GM12864 (cell line): ENCODE data around the gene ABCC4.
"Not testable (repeated sequence)": the region's sequence is repeated elsewhere in the genome, so short reads cannot be mapped to it uniquely, and the experiment has no call there.

ENCODE experiments used
- DNase-seq: peaks from one replicate; pipeline ENCODE4 v3.0.0-alpha.2; 2011; ENCODE audit warnings: low read depth
- H3K4me3 ChIP-seq: 2 replicates; pipeline ENCODE4 v1.5.1; 2011; ENCODE audit warnings: mild to moderate bottlenecking, low read depth, low read length, control low read depth
- TF ChIP-seq, protein P1 (sequence below): IDR thresholded peaks from 2 replicates; pipeline ENCODE4 v1.5.1; 2011; ENCODE audit warnings: low read depth, mild to moderate bottlenecking, moderate library complexity, low read length, control low read depth, inconsistent platforms; ENCODE audit errors: missing control alignments

Gene ABCC4

DNA sequence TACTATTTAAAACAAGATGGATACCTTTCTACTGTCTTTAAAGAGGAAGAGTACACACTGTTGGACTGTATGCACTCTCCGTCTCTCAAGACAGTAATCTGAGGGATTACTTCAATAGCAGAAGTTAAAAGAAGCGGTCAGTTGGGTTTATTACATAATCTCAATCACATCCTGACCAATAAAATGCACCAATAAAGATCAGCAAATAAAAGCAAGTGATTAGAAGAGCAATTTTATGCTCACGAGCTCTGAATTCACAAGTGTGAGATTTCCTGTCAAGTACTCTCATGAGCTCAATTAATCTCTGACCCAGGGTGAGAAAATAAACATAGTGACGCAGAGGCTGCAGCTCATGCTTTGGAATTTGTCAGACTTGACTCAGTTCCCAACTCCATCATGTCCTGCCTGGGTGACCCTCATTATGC is 12.2 kb downstream of the ABCC4 start:
- TF ChIP-seq, protein P1, sequence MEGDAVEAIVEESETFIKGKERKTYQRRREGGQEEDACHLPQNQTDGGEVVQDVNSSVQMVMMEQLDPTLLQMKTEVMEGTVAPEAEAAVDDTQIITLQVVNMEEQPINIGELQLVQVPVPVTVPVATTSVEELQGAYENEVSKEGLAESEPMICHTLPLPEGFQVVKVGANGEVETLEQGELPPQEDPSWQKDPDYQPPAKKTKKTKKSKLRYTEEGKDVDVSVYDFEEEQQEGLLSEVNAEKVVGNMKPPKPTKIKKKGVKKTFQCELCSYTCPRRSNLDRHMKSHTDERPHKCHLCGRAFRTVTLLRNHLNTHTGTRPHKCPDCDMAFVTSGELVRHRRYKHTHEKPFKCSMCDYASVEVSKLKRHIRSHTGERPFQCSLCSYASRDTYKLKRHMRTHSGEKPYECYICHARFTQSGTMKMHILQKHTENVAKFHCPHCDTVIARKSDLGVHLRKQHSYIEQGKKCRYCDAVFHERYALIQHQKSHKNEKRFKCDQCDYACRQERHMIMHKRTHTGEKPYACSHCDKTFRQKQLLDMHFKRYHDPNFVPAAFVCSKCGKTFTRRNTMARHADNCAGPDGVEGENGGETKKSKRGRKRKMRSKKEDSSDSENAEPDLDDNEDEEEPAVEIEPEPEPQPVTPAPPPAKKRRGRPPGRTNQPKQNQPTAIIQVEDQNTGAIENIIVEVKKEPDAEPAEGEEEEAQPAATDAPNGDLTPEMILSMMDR, result no peak
- no peak for DNase-seq
- no peak overlapping the region for H3K4me3 ChIP-seq

DNA sequence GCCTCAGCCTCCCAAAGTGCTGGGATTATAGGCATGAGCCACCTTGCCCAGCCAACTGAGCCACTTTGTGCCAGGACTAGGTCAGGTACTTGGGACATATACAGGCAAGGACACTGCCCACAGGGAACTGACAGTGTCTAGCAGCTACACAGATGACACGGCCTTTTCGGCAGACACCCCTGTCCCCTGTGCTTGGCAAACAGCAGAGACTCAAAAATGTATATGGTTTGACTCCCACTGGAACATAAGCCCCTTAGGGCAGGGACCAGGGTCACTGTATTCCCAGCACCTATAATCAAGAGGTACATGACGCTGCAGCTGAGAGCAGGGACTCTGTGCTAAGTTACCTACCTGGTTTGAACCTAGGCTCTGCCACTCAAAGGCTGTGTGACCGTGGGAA is 16.8 kb downstream of the ABCC4 start:
- TF ChIP-seq, protein P1, result no peak
- no peak for DNase-seq
- no peak overlapping the region for H3K4me3 ChIP-seq

DNA sequence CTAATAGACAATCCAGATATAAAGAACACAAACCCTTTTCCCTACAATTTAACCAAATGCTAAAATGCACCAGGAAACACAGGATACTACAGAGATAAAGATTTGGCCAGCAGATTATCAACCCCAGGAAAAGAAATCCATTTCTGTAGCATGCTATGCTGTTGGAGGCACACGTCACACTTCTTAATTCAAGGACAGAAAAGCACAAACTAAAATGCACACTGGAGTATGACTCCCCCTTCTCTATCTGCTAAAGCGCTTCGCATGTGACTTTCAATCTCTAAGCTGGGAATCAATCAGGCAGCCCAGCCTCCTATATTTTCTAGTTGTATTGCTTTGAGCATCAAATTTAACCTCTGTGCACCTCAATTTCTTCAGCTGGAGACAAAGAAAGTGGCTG is 22.2 kb downstream of the ABCC4 start:
- TF ChIP-seq, protein P1, result no peak
- no peak for DNase-seq

DNA sequence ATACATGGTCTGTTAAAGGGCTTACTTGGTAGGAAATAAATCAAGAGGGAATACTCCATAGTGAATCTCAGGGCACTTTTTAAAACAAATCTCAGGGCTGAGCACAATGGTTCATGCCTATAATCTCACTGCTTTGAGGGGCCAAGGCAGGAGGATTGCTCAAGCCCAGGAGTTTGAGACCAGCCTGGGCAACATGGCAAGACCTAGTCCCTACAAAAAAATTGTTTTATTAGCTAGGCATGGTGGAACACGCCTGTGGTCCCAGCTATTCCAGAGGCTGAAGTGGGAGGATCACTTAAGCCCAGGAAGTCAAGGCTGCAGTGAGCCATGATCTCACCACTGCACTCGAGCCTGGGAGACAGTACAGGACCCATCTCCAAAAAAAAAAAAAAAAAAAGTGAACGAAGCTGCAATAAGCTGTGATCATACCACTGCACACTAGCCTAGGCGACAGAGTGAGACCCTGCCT is 25.2 kb downstream of the ABCC4 start:
- H3K4me3 ChIP-seq, result no peak overlapping the region
- no peak for DNase-seq
- TF ChIP-seq, protein P1, result no peak

More for the DNA sequence above, 22.2 kb downstream of the ABCC4 start:
- H3K4me3 ChIP-seq, result no peak overlapping the region

DNA sequence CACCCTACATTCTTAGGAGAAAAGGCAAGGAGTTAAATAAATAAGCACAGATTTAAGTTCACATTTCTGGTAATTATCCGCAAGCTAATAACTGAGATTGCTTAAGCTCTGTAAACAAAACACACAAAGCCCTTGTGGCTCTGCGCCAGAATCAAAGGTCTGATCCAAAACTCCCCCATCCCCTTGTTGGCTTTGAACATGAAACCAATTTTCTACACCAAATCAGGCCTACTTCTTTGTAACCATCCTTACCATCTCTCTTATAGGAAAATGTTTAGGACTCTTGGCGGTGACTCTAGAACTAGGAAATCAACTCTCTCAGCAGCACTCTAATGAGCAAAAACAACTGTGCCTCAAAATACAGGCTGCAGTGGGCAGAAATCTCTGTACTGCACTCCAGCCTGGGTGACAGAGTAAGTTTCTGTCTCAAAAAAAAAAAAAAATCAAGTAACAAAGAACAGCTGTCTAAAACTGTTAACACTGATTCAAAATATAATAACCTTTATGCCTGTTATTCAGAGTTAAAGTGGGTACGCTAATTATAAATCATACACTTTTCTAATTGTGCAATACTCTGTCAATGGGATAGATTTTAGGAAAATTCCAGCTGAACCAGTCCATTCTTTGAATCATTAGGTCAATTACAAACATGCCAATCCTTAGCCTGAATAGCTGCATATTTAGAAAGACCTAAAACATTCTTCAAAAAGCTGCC is 25.8 kb downstream of the ABCC4 start:
- H3K4me3 ChIP-seq, result no peak overlapping the region
- TF ChIP-seq, protein P1, result no peak
- no peak for DNase-seq

DNA sequence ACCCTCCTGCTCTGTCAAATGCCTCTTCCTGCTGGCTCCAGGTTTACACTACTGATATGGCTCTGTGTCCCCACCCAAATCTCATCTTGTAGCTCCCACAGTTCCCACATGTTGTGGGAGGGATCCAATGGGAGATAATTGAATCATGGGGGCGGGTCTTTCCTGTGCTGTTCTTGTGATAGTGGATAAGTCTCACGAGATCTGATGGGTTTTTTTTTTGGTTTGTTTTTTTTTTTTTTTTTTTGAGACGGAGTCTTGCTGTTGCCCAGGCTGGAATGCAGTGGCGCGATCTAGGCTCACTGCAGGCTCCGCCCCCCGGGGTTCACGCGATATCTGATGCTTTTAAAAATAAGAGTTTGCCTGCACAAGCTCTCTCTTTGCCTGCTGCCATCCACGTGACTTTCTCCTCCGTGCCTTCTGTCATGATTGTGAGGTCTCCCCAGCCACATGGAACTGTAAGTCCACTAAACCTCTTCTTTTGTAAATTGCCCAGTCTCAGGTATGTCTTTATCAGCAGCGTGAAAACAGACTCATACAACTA is 27.6 kb downstream of the ABCC4 start:
- not testable (repeated sequence) for H3K4me3 ChIP-seq, DNase-seq

DNA sequence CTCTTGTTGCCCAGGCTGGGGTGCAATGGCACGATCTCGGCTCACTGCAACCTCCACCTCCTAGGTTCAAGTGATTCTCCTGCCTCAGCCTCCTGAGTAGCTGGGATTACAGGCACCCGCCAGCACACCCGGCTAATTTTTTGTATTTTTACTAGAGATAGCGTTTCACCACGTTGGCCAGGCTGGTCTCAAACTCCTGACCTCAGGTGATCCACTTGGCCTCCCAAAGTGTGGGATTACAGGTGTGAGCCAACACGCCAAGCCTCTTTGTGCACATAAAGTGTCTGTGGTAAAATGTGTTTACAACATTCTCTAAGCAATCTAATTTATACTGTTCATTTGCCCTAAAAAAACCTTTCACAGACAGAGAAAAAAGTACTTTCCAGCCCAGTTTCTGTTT is 29.2 kb downstream of the ABCC4 start:
- not testable (repeated sequence) for H3K4me3 ChIP-seq, DNase-seq

DNA sequence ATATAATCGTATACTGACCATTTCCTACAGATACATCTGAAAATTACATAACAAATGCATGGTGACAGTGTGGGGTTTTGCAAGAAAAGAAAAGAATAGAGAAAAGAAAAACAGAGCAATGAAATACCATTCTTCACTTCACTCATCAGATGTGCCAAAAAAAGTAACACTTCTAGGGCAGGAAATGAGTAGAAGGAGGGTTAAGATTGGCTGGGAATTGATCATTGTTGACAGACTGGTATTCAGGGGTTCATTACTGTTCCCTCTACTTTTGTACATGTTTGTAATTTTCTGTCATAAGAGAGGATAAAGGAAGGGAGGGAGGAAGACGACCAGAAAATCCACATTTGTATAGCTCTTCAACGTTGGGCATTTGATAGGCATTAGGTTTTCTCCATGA is 31.5 kb downstream of the ABCC4 start:
- H3K4me3 ChIP-seq, result no peak overlapping the region
- TF ChIP-seq, protein P1, result no peak
- DNase-seq, result no peak

DNA sequence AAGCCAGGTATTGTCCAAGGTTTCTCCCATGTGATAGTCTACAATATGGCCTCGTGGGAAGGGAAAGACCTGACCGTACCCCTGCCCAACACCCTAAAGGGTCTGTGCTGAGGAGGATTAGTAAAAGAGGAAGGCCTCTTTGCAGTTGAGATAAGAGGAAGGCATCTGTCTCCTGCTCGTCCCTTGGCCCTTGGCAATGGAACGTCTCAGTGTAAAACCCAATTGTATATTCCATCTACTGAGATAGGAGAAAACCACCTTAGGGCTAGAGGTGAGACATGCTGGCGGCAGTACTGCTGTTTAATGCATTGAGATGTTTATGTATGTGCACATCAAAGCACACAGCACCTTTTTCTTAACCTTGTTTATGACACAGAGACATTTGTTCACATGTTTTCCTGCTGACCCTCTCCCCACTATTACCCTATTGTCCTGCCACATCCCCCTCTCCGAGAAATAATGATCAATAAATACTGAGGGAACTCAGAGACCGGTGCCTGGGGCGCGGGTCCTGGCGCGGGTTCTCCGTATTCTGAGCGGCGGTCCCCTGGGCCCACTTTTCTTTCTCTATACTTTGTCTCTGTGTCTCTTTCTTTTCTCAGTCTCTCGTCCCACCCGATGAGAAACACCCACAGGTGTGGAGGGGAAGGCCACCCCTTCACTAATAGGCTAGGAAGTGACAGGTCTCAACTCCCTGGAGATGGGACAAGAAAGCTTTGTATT is 32.7 kb downstream of the ABCC4 start:
- not testable (repeated sequence) for DNase-seq, H3K4me3 ChIP-seq
